Measurements from ENCODE around the gene HMBS. TPM values are rescaled to one million over a fixed set of nuclear protein-coding genes. Genes with fewer than 3 reads are reported as not detected.
A peak's percentile ranks its signal among the peaks of the same experiment; 100 is the strongest.

The HMBS gene
- total and polyA plus RNA-seq, 4 donors = 10.5 to 224 (median 26.7) TPM

DNA sequence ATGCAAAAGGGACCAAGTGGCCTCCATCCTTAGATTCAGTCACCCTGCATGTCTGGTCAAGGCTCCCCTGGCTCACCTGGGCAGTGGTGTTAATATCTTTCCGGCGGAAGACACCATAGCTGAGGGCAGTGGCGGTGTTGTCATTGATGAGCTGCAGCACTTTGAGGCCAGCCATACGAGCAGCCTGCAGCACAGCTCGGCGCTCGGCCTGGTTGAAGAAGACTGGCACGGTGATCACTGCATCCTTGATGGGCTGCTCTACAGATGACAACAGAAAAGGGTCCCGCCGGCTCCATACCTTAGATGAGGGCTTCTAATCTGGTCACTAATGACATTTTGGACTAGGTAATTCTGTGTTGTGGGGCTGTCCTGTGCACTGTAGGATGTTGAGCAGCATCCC lies 30.3 kb upstream of the HMBS start (continued):
- TF ChIP-seq REST (IDR thresholded peaks at IDR 0.05) = no peak
- TF ChIP-seq, protein P1, sequence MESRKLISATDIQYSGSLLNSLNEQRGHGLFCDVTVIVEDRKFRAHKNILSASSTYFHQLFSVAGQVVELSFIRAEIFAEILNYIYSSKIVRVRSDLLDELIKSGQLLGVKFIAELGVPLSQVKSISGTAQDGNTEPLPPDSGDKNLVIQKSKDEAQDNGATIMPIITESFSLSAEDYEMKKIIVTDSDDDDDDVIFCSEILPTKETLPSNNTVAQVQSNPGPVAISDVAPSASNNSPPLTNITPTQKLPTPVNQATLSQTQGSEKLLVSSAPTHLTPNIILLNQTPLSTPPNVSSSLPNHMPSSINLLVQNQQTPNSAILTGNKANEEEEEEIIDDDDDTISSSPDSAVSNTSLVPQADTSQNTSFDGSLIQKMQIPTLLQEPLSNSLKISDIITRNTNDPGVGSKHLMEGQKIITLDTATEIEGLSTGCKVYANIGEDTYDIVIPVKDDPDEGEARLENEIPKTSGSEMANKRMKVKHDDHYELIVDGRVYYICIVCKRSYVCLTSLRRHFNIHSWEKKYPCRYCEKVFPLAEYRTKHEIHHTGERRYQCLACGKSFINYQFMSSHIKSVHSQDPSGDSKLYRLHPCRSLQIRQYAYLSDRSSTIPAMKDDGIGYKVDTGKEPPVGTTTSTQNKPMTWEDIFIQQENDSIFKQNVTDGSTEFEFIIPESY (IDR thresholded peaks at IDR 0.05) = no peak
- no peak for TF ChIP-seq EGR1 (IDR thresholded peaks at IDR 0.05; ENCODE audit: low read depth in 2 of 2)
- TF ChIP-seq ATF3 (IDR thresholded peaks at IDR 0.05) = no peak
- TF ChIP-seq TAF1 (conservative IDR thresholded peaks at IDR 0.05) = no peak

DNA sequence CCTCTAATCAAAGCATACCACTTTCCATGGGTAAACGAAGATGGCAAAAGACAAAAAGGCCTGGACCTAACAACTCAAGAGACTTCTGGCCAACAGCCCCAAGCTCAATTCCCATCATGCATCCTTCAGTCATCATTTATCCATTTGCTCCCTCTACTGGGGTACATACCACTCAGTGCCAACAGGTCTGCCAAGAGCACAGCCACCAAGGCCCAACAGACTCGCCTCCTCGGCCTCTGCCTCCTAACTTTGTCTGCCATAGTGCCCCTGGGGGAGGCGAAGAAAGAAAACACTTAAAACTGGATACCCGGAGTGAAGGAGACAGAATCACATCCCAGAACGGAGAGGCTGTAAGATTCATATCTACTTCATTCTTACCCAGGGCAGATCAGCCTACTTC lies 28.8 kb upstream of the HMBS start:
- Histone ChIP-seq H3K4me1 (ENCODE audit: control insufficient read depth in 4 of 4, insufficient read depth in 4 of 4, low read length in 3 of 4) (peaks cover 0 to 23% (median 16%) of the 10 kb centered on the region in 4 donors), H3K36me3 (ENCODE audit: control insufficient read depth in 4 of 4, insufficient read depth in 3 of 4, low read depth in 1 of 4, low read length in 3 of 4) (peaks cover 23 to 43% (median 34%) of the 10 kb centered on the region in 4 donors), H3K27ac (ENCODE audit: low read depth in 1 of 2, low read length in 2 of 2) (no peak overlapping the region), H3K4me3 (ENCODE audit: low read depth in 1 of 3, low read length in 3 of 3) (peak overlapping the region; percentile 88 to 94 (median 90)), H3K9me3 (ENCODE audit: control insufficient read depth in 4 of 4, low read length in 3 of 4) (no peaks in the 10 kb centered on the region), H3K27me3 (ENCODE audit: control insufficient read depth in 4 of 4, insufficient read depth in 4 of 4, low read length in 3 of 4) (no peaks in the 10 kb centered on the region), H3K9ac (ENCODE audit: low read depth in 1 of 2, low read length in 2 of 2) (peak overlapping the region; percentile 39 to 75)
- TF ChIP-seq RAD21 (IDR thresholded peaks at IDR 0.05) = peak in 1 of 2 donors; percentile 19
- TF ChIP-seq, protein P2, sequence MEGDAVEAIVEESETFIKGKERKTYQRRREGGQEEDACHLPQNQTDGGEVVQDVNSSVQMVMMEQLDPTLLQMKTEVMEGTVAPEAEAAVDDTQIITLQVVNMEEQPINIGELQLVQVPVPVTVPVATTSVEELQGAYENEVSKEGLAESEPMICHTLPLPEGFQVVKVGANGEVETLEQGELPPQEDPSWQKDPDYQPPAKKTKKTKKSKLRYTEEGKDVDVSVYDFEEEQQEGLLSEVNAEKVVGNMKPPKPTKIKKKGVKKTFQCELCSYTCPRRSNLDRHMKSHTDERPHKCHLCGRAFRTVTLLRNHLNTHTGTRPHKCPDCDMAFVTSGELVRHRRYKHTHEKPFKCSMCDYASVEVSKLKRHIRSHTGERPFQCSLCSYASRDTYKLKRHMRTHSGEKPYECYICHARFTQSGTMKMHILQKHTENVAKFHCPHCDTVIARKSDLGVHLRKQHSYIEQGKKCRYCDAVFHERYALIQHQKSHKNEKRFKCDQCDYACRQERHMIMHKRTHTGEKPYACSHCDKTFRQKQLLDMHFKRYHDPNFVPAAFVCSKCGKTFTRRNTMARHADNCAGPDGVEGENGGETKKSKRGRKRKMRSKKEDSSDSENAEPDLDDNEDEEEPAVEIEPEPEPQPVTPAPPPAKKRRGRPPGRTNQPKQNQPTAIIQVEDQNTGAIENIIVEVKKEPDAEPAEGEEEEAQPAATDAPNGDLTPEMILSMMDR (IDR thresholded peaks at IDR 0.05; ENCODE audit: low read depth, low read length, missing input control) = no peak
- 55% methylated on average over 6 of the region's 6 CpGs for WGBS
- DNase-seq (ENCODE audit: low spot score) = no peak

DNA sequence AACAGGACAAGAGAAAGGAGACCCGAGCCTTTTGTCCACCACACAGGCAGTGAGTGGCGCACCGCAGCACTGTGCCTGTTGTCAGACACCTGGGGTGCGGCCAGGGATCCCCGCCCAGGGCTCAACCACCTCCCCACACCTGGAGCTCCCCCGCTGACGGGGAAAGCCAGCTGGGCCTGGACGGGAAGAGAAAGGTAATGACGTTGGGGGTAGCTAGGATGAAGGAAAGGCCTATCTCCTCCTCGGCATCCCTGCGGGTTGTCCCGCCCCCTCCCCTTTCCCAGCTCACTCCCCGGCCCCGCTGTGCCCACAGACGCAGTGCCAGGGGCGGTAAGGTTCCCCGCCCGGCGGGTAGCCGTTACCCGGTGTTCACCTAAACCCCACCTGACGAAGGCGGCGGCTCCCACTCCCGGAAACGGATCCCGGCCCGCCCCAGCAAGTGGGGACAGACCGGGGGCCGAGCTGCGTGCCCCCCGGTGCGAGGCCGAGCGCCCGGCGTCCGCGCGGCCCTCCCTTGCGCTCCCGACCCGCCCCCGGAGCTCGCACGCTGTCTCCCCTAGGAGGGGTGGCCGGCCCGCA lies 28.2 kb upstream of the HMBS start:
- peak overlapping the region; percentile 39 to 75 for H3K9ac ChIP-seq (ENCODE audit: low read depth in 1 of 2, low read length in 2 of 2)
- peak; percentile 49 for DNase-seq (ENCODE audit: low spot score)
- TF ChIP-seq GABPA (IDR thresholded peaks at IDR 0.05 in 1 of 2, conservative IDR thresholded peaks at IDR 0.05 in 1 of 2) (no peak), REST (IDR thresholded peaks at IDR 0.05) (no peak), EGR1 (IDR thresholded peaks at IDR 0.05; ENCODE audit: low read depth in 2 of 2) (no peak), FOXA1 (IDR thresholded peaks at IDR 0.05) (no peak)
- TF ChIP-seq, protein P2 (IDR thresholded peaks at IDR 0.05; ENCODE audit: low read depth, low read length, missing input control) = no peak
- TF ChIP-seq, protein P1 (IDR thresholded peaks at IDR 0.05) = no peak
- H3K4me1 ChIP-seq (ENCODE audit: control insufficient read depth in 4 of 4, insufficient read depth in 4 of 4, low read length in 3 of 4) = peaks cover 0 to 23% (median 16%) of the 10 kb centered on the region in 4 donors
- H3K4me3 ChIP-seq (ENCODE audit: low read depth in 1 of 3, low read length in 3 of 3) = peak overlapping the region; percentile 88 to 94 (median 90)
- H3K27ac ChIP-seq (ENCODE audit: low read depth in 1 of 2, low read length in 2 of 2) = peak overlapping the region; percentile 79 to 81
- peaks cover 20 to 37% (median 32%) of the 10 kb centered on the region in 4 donors for H3K36me3 ChIP-seq (ENCODE audit: control insufficient read depth in 4 of 4, insufficient read depth in 3 of 4, low read depth in 1 of 4, low read length in 3 of 4)
- no peaks in the 10 kb centered on the region for H3K9me3 ChIP-seq (ENCODE audit: control insufficient read depth in 4 of 4, low read length in 3 of 4)
- H3K27me3 ChIP-seq (ENCODE audit: control insufficient read depth in 4 of 4, insufficient read depth in 4 of 4, low read length in 3 of 4) = no peaks in the 10 kb centered on the region
- 1% methylated on average over 48 of the region's 48 CpGs for WGBS

All from liver (tissue), 9 donors.